IMR-90 (cell line): ENCODE results near the gene NOD1. TPM values are rescaled to one million over a fixed set of nuclear protein-coding genes. Genes with fewer than 3 reads are reported as not detected.

Experiments
- ATAC-seq: fragments of 200-7000 bp; cut with Tn5 transposase; 2 replicates; pipeline ENCODE4 v1.9.1; 2020; ENCODE audit warnings: low read depth, mild to moderate bottlenecking, moderate library complexity
- BruUV-seq: library from RNA; stranded (reverse); fragments of 400-500 nt; replicated peaks from 2 replicates; lab custom pipeline; 2021; lab: Mats Ljungman, UMichigan
- CTCF ChIA-PET: fragments of 300-600 bp; formaldehyde crosslinking; extraction: SDS; loops from one replicate; lab custom pipeline; 2021; ENCODE audit warnings: antibody characterized with exemption; lab: Yijun Ruan, JAX
- POLR2A ChIA-PET: fragments of 300-600 bp; sonication (Branson Sonifier 250); formaldehyde crosslinking; loops from one replicate; lab custom pipeline; 2022; ENCODE audit warnings: antibody characterized with exemption; ENCODE audit not compliant: unreplicated experiment; lab: Charles Lee
- DNase-seq: peaks from one replicate; pipeline ENCODE4 v3.0.0; 2013
- H2AFZ ChIP-seq: replicated peaks from 2 replicates; pipeline ENCODE3; 2013; ENCODE audit warnings: low read length, mild to moderate bottlenecking; ENCODE audit not compliant: poor library complexity
- H2AK5ac ChIP-seq: 2 replicates; pipeline ENCODE4 v1.6.1; 2013; ENCODE audit warnings: low read depth, low read length, inconsistent platforms
- H2AK9ac ChIP-seq: replicated peaks from 2 replicates; pipeline ENCODE3; 2013; ENCODE audit warnings: mild to moderate bottlenecking, low read depth, low read length, moderate library complexity; ENCODE audit not compliant: poor library complexity
- H2BK120ac ChIP-seq: 2 replicates; pipeline ENCODE4 v1.6.1; 2013; ENCODE audit warnings: low read depth, low read length, inconsistent platforms
- H2BK15ac ChIP-seq: 3 replicates; pipeline ENCODE4 v1.6.1; 2013; ENCODE audit warnings: low read depth, low read length, inconsistent platforms
- H2BK20ac ChIP-seq: 2 replicates; pipeline ENCODE4 v1.6.1; 2013; ENCODE audit warnings: low read depth, mild to moderate bottlenecking, inconsistent platforms, low read length, moderate library complexity
- H2BK5ac ChIP-seq: 2 replicates; pipeline ENCODE4 v1.6.1; 2013; ENCODE audit warnings: mild to moderate bottlenecking, low read depth, low read length, inconsistent platforms; ENCODE audit not compliant: poor library complexity, severe bottlenecking
- H3K14ac ChIP-seq: replicated peaks from 2 replicates; pipeline ENCODE4 v1.6.1; 2013; ENCODE audit warnings: low read depth, low read length, inconsistent platforms
- H3K18ac ChIP-seq: 2 replicates; pipeline ENCODE4 v1.6.1; 2013; ENCODE audit warnings: low read depth, low read length, control low read depth
- H3K23ac ChIP-seq: 2 replicates; pipeline ENCODE4 v1.6.1; 2013; ENCODE audit warnings: low read depth, low read length, inconsistent platforms
- H3K27ac ChIP-seq: 2 replicates; pipeline ENCODE4 v1.5.1; 2013; ENCODE audit warnings: mild to moderate bottlenecking, control low read depth, low read length; ENCODE audit not compliant: insufficient read depth
- H3K27me3 ChIP-seq: 2 replicates; pipeline ENCODE4 v1.6.1; 2013; ENCODE audit warnings: low read length; ENCODE audit not compliant: control insufficient read depth, insufficient read depth
- H3K36me3 ChIP-seq: 2 replicates; pipeline ENCODE4 v1.6.1; 2013; ENCODE audit warnings: low read length, mixed read lengths; ENCODE audit not compliant: control insufficient read depth, insufficient read depth
- H3K4ac ChIP-seq: 2 replicates; pipeline ENCODE4 v1.6.1; 2013; ENCODE audit warnings: low read depth, low read length, inconsistent platforms
- H3K4me1 ChIP-seq: 2 replicates; pipeline ENCODE4 v1.6.1; 2013; ENCODE audit warnings: low read length, mixed read lengths; ENCODE audit not compliant: control insufficient read depth, insufficient read depth
- H3K4me2 ChIP-seq: 2 replicates; pipeline ENCODE4 v1.6.1; 2013; ENCODE audit warnings: low read depth, mild to moderate bottlenecking, control low read depth, low read length, moderate library complexity
- H3K4me3 ChIP-seq: 2 replicates; pipeline ENCODE4 v1.5.1; 2013; ENCODE audit warnings: low read depth, mild to moderate bottlenecking, control low read depth, low read length, moderate library complexity; ENCODE audit not compliant: insufficient read depth
- H3K56ac ChIP-seq: 2 replicates; pipeline ENCODE4 v1.6.1; 2013; ENCODE audit warnings: low read length, inconsistent platforms; ENCODE audit not compliant: insufficient read depth; ENCODE audit errors: extremely low read depth
- H3K79me1 ChIP-seq, 2 experiments: 2 replicates each; pipeline ENCODE4 v1.6.1; 2013; ENCODE audit warnings: low read length in 2 of 2, inconsistent platforms in 1 of 2, low read depth in 1 of 2
- H3K9ac ChIP-seq: 2 replicates; pipeline ENCODE4 v1.6.1; 2013; ENCODE audit warnings: low read depth, low read length, control low read depth
- H3K9me1 ChIP-seq: 2 replicates; pipeline ENCODE4 v1.6.1; 2013; ENCODE audit warnings: low read length, inconsistent platforms; ENCODE audit not compliant: insufficient read depth
- H3K9me3 ChIP-seq: 2 replicates; pipeline ENCODE4 v1.6.1; 2013; ENCODE audit warnings: low read length; ENCODE audit not compliant: control insufficient read depth, insufficient read depth
- H4K20me1 ChIP-seq: 2 replicates; pipeline ENCODE4 v1.6.1; 2013; ENCODE audit warnings: low read length, inconsistent platforms; ENCODE audit not compliant: insufficient read depth
- H4K5ac ChIP-seq: 2 replicates; pipeline ENCODE4 v1.6.1; 2013; ENCODE audit warnings: mild to moderate bottlenecking, low read depth, low read length, control low read depth
- H4K8ac ChIP-seq, 2 experiments: 2 replicates each; pipeline ENCODE4 v1.6.1; 2013; ENCODE audit warnings: low read depth in 2 of 2, low read length in 2 of 2, control low read depth in 1 of 2, inconsistent platforms in 1 of 2
- H4K91ac ChIP-seq: 2 replicates; pipeline ENCODE4 v1.6.1; 2013; ENCODE audit warnings: low read depth, low read length, inconsistent platforms; ENCODE audit not compliant: insufficient read depth
- BHLHE40 ChIP-seq: fragments of 150-350 bp; IDR thresholded peaks from 2 replicates; pipeline ENCODE4 v1.6.1; 2016; ENCODE audit warnings: mild to moderate bottlenecking, low read depth, low read length
- CEBPB ChIP-seq: IDR thresholded peaks from 2 replicates; pipeline ENCODE4 v1.6.1; 2012; ENCODE audit warnings: low read depth, low read length, improper control_type of control experiment
- CTCF ChIP-seq: conservative IDR thresholded peaks from 2 replicates; pipeline ENCODE4 v1.5.1; 2012; ENCODE audit warnings: mild to moderate bottlenecking, low read depth, low read length, improper control_type of control experiment
- ELK1 ChIP-seq: fragments of 150-350 bp; IDR thresholded peaks from 2 replicates; pipeline ENCODE4 v1.6.1; 2016; ENCODE audit warnings: low read depth, mild to moderate bottlenecking, low read length, moderate library complexity, borderline replicate concordance
- MAFK ChIP-seq: IDR thresholded peaks from 2 replicates; pipeline ENCODE4 v1.6.1; 2012; ENCODE audit warnings: low read depth, low read length, improper control_type of control experiment
- MXI1 ChIP-seq: IDR thresholded peaks from 2 replicates; pipeline ENCODE4 v1.6.1; 2012; ENCODE audit warnings: low read depth, mild to moderate bottlenecking, low read length, moderate library complexity, borderline replicate concordance
- NFE2L2 ChIP-seq: fragments of 150-350 bp; IDR thresholded peaks from 2 replicates; pipeline ENCODE4 v1.6.1; 2016; ENCODE audit warnings: low read depth, mild to moderate bottlenecking, low read length
- POLR2A ChIP-seq: IDR thresholded peaks from 2 replicates; pipeline ENCODE4 v1.6.1; 2012; ENCODE audit warnings: mild to moderate bottlenecking, low read depth, low read length
- RAD21 ChIP-seq: IDR thresholded peaks from 2 replicates; pipeline ENCODE4 v1.6.1; 2012; ENCODE audit warnings: low read length, improper control_type of control experiment
- RFX5 ChIP-seq: IDR thresholded peaks from 2 replicates; pipeline ENCODE4 v1.8.0; 2012; ENCODE audit warnings: low read depth, mild to moderate bottlenecking, low read length, moderate library complexity
- SMC3 ChIP-seq: fragments of 150-350 bp; IDR thresholded peaks from 2 replicates; pipeline ENCODE4 v1.6.1; 2016; ENCODE audit warnings: low read depth, mild to moderate bottlenecking, antibody characterized with exemption, low read length, moderate library complexity
- WGBS, 2 experiments: methylation state at CpG; one replicate each; pipeline versions ENCODE4 v1.1.5 to v1.1.7; 2013; ENCODE audit warnings: missing lambda C conversion rate in 2 of 2; ENCODE audit not compliant: insufficient read length in 1 of 2; ENCODE audit errors: extremely low coverage in 2 of 2; 5-methylcytosine and 5-hydroxymethylcytosine counted together
- dilution Hi-C: fragments of 300-500 bp; cut with HindIII; formaldehyde crosslinking; loops from one replicate; pipeline ENCODE4 v1.14.3; 2018; ENCODE audit warnings: low sequenced_read_pairs; ENCODE audit not compliant: unreplicated experiment
- in situ Hi-C: fragments of 300-500 bp; cut with MboI; formaldehyde crosslinking; loops from 3 replicates; pipeline ENCODE4 v1.14.3; 2019; ENCODE audit warnings: low sequenced_read_pairs, inconsistent platforms, mixed read lengths
- intact Hi-C: fragments of 100-400 bp; cut with micrococcal nuclease; formaldehyde crosslinking; loops from 2 replicates; pipeline ENCODE4 v1.10.0; 2022
- polyA plus RNA-seq, 3 experiments: library from polyadenylated mRNA; depleted of rRNA; stranded (reverse); fragments of >200 nt; gene quantifications; 2 replicates each; pipeline ENCODE4 v1.2.3, GENCODE V29; 2012; ENCODE audit warnings: low replicate concordance in 1 of 3
- total RNA-seq: library from RNA; depleted of rRNA; stranded (reverse); fragments of >200 nt; gene quantifications from 2 replicates; pipeline ENCODE4 v1.2.3, GENCODE V29; 2012

Gene NOD1
- total and polyA plus RNA-seq, 2 of the 4 experiments (the other 2 are of a cell fraction): 1.8 to 3.0 TPM

GRCh38 chr7:30523466-30523865, 44.9 kb upstream of the NOD1 start:
- Histone ChIP-seq H3K14ac (no peak overlapping the region), H3K4me3 (no peak overlapping the region), H2BK15ac (no peak overlapping the region), H3K4me2 (no peak overlapping the region), H3K79me1 (no peaks in the 10 kb centered on the region), H2BK120ac (no peak overlapping the region), H3K27me3 (no peaks in the 10 kb centered on the region), H3K18ac (no peak overlapping the region), H2BK20ac (no peak overlapping the region), H3K9me1 (peaks cover 3% of the 10 kb centered on the region; the same call in 1 of the 2 replicates), H3K23ac (no peak overlapping the region), H2AK5ac (no peak overlapping the region), H3K27ac (no peak overlapping the region), H2BK5ac (no peak overlapping the region), H3K9me3 (no peaks in the 10 kb centered on the region), H4K8ac (no peak overlapping the region), H4K5ac (no peak overlapping the region), H3K36me3 (no peaks in the 10 kb centered on the region), H4K20me1 (no peaks in the 10 kb centered on the region), H3K56ac (no peak overlapping the region), H2AK9ac (no peak overlapping the region), H3K9ac (no peak overlapping the region), H4K91ac (no peak overlapping the region), H3K4me1 (peaks cover 4% of the 10 kb centered on the region), H3K4ac (no peak overlapping the region), H2AFZ (no peak overlapping the region)
- no CpG with 5 or more reads among the region's 2 CpGs for WGBS, 2 experiments
- ChIA-PET POLR2A (no interaction called here), CTCF (no interaction called here)
- dilution Hi-C loops: no loop called here
- no TSS peak for BruUV-seq
- DNase-seq: no peak
- intact Hi-C loops: no loop called here
- ATAC-seq: no peak
- in situ Hi-C loops: no loop called here
- no peak for TF ChIP-seq MXI1
- TF ChIP-seq POLR2A: no peak
- no peak for TF ChIP-seq BHLHE40
- no peak for TF ChIP-seq ELK1
- TF ChIP-seq CEBPB: no peak
- no peak for TF ChIP-seq SMC3
- no peak for TF ChIP-seq RFX5
- no peak for TF ChIP-seq MAFK
- no peak for TF ChIP-seq CTCF
- no peak for TF ChIP-seq NFE2L2
- TF ChIP-seq RAD21: no peak
